ENCODE data around the gene PLA2G15.

- TF ChIP-seq, protein P1, sequence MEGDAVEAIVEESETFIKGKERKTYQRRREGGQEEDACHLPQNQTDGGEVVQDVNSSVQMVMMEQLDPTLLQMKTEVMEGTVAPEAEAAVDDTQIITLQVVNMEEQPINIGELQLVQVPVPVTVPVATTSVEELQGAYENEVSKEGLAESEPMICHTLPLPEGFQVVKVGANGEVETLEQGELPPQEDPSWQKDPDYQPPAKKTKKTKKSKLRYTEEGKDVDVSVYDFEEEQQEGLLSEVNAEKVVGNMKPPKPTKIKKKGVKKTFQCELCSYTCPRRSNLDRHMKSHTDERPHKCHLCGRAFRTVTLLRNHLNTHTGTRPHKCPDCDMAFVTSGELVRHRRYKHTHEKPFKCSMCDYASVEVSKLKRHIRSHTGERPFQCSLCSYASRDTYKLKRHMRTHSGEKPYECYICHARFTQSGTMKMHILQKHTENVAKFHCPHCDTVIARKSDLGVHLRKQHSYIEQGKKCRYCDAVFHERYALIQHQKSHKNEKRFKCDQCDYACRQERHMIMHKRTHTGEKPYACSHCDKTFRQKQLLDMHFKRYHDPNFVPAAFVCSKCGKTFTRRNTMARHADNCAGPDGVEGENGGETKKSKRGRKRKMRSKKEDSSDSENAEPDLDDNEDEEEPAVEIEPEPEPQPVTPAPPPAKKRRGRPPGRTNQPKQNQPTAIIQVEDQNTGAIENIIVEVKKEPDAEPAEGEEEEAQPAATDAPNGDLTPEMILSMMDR (IDR thresholded peaks at IDR 0.05): no peak
- TF ChIP-seq ZFX (IDR thresholded peaks at IDR 0.05; ENCODE audit: borderline replicate concordance): no peak
Observed at GRCh38 chr16:68236137-68236825, 8.9 kb upstream of the PLA2G15 start.
